K562 (cell line): Measurements from ENCODE around the gene TACC3. TPM values are rescaled to one million over a fixed set of nuclear protein-coding genes. Genes with fewer than 3 reads are reported as not detected.

Source experiments
- CBX3 ChIP-seq, 2 experiments: IDR thresholded peaks; 1 replicate in 1 of 2; 2 replicates in 1 of 2; pipeline ENCODE4 v1.6.1; 2012; ENCODE audit warnings: inconsistent platforms in 2 of 2, low read length in 2 of 2, borderline replicate concordance in 1 of 2, control low read depth in 1 of 2
- FOXP1 ChIP-seq: sonication (generic); formaldehyde crosslinking; IDR thresholded peaks from 2 replicates; pipeline ENCODE4 v1.8.0; 2022; ENCODE audit warnings: mild to moderate bottlenecking, missing genetic modification reagents
- GTF2A2 ChIP-seq: IDR thresholded peaks from 2 replicates; pipeline ENCODE4 v1.6.1; 2016; ENCODE audit warnings: mild to moderate bottlenecking, missing genetic modification characterization, missing compliant biosample characterization
- HCFC1 ChIP-seq: IDR thresholded peaks from 2 replicates; pipeline ENCODE4 v1.6.1; 2012; ENCODE audit warnings: low read depth, low read length, improper control_type of control experiment
- NCOA6 ChIP-seq: fragments of 450-650 bp; IDR thresholded peaks from 2 replicates; pipeline ENCODE4 v1.6.1; 2017; ENCODE audit warnings: mild to moderate bottlenecking
- SOX6 ChIP-seq: fragments of 450-650 bp; IDR thresholded peaks from 2 replicates; pipeline ENCODE4 v1.6.1; 2014; ENCODE audit warnings: mild to moderate bottlenecking
- TBL1XR1 ChIP-seq, 2 experiments: IDR thresholded peaks; 2 replicates each; pipeline ENCODE4 v1.6.1; 2012; ENCODE audit warnings: improper control_type of control experiment in 2 of 2, low read length in 2 of 2, mild to moderate bottlenecking in 1 of 2
- TFAM ChIP-seq: fragments of 250-450 bp; sonication (Bioruptor Pico); conservative IDR thresholded peaks from 2 replicates; pipeline ENCODE4 v1.5.0; 2021; ENCODE audit warnings: mild to moderate bottlenecking, moderate library complexity
- ZBTB17 ChIP-seq: fragments of 450-650 bp; formaldehyde crosslinking; IDR thresholded peaks from 2 replicates; pipeline ENCODE4 v1.4.0; 2020; ENCODE audit warnings: mild to moderate bottlenecking
- ZEB2 ChIP-seq: fragments of 450-650 bp; IDR thresholded peaks from 2 replicates; pipeline ENCODE4 v1.6.1; 2016
- ZNF77 ChIP-seq: fragments of 250-450 bp; sonication (Bioruptor Pico); IDR thresholded peaks from 2 replicates; pipeline ENCODE4 v1.5.0; 2020
- polyA plus RNA-seq, 8 experiments: library from polyadenylated mRNA; depleted of rRNA in 4 of 8; stranded (reverse) in 5 of 8; unstranded in 3 of 8; fragments of >200 nt; fragmentation: Nextera tagmentation in 2 of 8; fragmentation: Illumina TruSeq in 1 of 8; extraction: Ambion mirVana in 2 of 8; extraction: Trizol in 1 of 8; gene quantifications; 2 replicates each; pipeline versions ENCODE4 v1.2.1 to v1.2.3, GENCODE V29; 2011 to 2014; ENCODE audit warnings: inconsistent platforms in 1 of 8, missing spikeins in 1 of 8
- total RNA-seq, 7 experiments: library from RNA; depleted of rRNA in 6 of 7; stranded (reverse); fragments of >200 nt in 6 of 7; fragmentation: Illumina TruSeq in 2 of 7; extraction: Trizol in 2 of 7; gene quantifications; 2 replicates each; pipeline versions ENCODE4 v1.2.1 to v1.2.3, GENCODE V29; 2011 to 2021; ENCODE audit warnings: low replicate concordance in 1 of 7
- TF ChIP-seq, protein P1 (sequence below), 2 experiments: IDR thresholded peaks in 1 of 2; conservative IDR thresholded peaks in 1 of 2; 2 replicates each; pipeline ENCODE4 v1.6.1; 2016; ENCODE audit warnings: low read depth in 2 of 2, mild to moderate bottlenecking in 1 of 2, missing compliant biosample characterization in 1 of 2, missing genetic modification characterization in 1 of 2, moderate library complexity in 1 of 2
- TF ChIP-seq, protein P2 (sequence below): fragments of 450-650 bp; IDR thresholded peaks from 2 replicates; pipeline ENCODE4 v1.6.1; 2018; ENCODE audit not compliant: partially characterized antibody
- TF ChIP-seq, protein P3 (sequence below): sonication (generic); formaldehyde crosslinking; IDR thresholded peaks from 2 replicates; pipeline ENCODE4 v1.5.0; 2020; ENCODE audit warnings: missing genetic modification reagents
- TF ChIP-seq, protein P4 (sequence below): fragments of 450-650 bp; conservative IDR thresholded peaks from 2 replicates; pipeline ENCODE4 v1.6.1; 2016; ENCODE audit warnings: missing genetic modification characterization, low read depth, mild to moderate bottlenecking, control low read depth, missing compliant biosample characterization
- TF ChIP-seq, protein P5 (sequence below): sonication (generic); formaldehyde crosslinking; IDR thresholded peaks from 2 replicates; pipeline ENCODE4 v1.8.0; 2022; ENCODE audit warnings: mild to moderate bottlenecking, missing genetic modification reagents, borderline replicate concordance

Gene TACC3
- total and polyA plus RNA-seq, 9 of the 15 experiments (the other 6 are each of a cell fraction or from before 2014, with no cell fraction given), result 1.9 to 122 (median 55.6) TPM

DNA sequence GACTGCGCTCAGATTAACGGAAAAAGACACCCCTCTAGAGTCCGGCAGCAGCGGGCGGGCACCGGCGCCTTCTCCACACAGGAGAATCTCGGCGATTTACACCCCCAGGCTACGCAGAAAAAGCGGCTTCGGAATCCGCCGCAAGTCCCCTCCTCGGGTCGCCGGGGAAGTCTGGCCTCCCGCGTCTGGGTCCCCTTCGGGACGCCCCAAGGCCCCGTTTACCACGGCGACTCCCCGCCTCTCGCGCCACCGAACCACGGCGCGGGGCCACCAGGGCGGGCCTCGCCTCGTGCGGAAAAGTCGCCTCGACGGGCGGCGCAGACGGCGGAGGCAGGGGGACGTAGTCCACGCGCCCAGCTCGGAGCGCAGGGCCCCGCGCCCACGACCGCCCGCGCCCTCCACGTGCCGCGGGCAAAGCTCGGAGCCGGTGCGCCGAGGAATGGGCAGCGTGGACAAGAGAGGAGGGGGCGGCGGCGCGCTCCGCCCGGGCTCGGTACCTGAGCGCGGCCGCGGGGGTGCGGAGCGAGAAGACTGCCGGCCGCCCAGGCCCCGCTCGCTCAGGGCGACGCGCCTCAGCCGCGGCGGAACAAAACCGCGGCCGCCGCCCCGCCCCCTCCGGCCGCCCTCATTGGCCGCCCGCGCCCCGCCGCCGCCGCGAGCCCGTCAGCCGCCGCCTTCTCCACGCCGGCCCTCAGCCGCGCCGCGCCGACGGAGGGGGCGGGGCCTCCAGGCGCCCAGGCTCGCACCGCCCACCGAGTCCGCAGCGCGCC lies 37.4 kb upstream of the TACC3 start, which contains the start of gene FAM53A (continued):
- TF ChIP-seq HCFC1 (no peak), SOX6 (no peak), ZEB2 (no peak), ZNF77 (CRISPR knock-in tag) (no peak), CBX3 (IDR thresholded peaks at IDR 0.05; ENCODE audit: borderline replicate concordance in 1 of 2, low read length in 2 of 2) (no peak), TBL1XR1 (IDR thresholded peaks at IDR 0.05; ENCODE audit: low read length in 2 of 2) (no peak), NCOA6 (peak; percentile 96), GTF2A2 (tag) (no peak), ZBTB17 (CRISPR knock-in tag) (no peak), TFAM (CRISPR knock-in tag) (no peak), FOXP1 (CRISPR knock-in tag) (peak; percentile 95)
- TF ChIP-seq, protein P1, sequence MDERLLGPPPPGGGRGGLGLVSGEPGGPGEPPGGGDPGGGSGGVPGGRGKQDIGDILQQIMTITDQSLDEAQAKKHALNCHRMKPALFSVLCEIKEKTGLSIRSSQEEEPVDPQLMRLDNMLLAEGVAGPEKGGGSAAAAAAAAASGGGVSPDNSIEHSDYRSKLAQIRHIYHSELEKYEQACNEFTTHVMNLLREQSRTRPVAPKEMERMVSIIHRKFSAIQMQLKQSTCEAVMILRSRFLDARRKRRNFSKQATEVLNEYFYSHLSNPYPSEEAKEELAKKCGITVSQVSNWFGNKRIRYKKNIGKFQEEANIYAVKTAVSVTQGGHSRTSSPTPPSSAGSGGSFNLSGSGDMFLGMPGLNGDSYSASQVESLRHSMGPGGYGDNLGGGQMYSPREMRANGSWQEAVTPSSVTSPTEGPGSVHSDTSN (CRISPR knock-in tag; IDR thresholded peaks at IDR 0.05; ENCODE audit: low read depth), result no peak
- TF ChIP-seq, protein P1 (tag; conservative IDR thresholded peaks at IDR 0.05; ENCODE audit: low read depth), result no peak
- TF ChIP-seq, protein P2, sequence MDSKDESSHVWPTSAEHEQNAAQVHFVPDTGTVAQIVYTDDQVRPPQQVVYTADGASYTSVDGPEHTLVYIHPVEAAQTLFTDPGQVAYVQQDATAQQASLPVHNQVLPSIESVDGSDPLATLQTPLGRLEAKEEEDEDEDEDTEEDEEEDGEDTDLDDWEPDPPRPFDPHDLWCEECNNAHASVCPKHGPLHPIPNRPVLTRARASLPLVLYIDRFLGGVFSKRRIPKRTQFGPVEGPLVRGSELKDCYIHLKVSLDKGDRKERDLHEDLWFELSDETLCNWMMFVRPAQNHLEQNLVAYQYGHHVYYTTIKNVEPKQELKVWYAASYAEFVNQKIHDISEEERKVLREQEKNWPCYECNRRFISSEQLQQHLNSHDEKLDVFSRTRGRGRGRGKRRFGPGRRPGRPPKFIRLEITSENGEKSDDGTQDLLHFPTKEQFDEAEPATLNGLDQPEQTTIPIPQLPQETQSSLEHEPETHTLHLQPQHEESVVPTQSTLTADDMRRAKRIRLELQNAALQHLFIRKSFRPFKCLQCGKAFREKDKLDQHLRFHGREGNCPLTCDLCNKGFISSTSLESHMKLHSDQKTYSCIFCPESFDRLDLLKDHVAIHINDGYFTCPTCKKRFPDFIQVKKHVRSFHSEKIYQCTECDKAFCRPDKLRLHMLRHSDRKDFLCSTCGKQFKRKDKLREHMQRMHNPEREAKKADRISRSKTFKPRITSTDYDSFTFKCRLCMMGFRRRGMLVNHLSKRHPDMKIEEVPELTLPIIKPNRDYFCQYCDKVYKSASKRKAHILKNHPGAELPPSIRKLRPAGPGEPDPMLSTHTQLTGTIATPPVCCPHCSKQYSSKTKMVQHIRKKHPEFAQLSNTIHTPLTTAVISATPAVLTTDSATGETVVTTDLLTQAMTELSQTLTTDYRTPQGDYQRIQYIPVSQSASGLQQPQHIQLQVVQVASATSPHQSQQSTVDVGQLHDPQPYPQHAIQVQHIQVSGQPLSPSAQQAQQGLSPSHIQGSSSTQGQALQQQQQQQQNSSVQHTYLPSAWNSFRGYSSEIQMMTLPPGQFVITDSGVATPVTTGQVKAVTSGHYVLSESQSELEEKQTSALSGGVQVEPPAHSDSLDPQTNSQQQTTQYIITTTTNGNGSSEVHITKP, result no peak
- TF ChIP-seq, protein P3, sequence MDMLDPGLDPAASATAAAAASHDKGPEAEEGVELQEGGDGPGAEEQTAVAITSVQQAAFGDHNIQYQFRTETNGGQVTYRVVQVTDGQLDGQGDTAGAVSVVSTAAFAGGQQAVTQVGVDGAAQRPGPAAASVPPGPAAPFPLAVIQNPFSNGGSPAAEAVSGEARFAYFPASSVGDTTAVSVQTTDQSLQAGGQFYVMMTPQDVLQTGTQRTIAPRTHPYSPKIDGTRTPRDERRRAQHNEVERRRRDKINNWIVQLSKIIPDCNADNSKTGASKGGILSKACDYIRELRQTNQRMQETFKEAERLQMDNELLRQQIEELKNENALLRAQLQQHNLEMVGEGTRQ (CRISPR knock-in tag), result no peak
- TF ChIP-seq, protein P4, sequence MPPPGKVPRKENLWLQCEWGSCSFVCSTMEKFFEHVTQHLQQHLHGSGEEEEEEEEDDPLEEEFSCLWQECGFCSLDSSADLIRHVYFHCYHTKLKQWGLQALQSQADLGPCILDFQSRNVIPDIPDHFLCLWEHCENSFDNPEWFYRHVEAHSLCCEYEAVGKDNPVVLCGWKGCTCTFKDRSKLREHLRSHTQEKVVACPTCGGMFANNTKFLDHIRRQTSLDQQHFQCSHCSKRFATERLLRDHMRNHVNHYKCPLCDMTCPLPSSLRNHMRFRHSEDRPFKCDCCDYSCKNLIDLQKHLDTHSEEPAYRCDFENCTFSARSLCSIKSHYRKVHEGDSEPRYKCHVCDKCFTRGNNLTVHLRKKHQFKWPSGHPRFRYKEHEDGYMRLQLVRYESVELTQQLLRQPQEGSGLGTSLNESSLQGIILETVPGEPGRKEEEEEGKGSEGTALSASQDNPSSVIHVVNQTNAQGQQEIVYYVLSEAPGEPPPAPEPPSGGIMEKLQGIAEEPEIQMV (tag), result no peak
- TF ChIP-seq, protein P5, sequence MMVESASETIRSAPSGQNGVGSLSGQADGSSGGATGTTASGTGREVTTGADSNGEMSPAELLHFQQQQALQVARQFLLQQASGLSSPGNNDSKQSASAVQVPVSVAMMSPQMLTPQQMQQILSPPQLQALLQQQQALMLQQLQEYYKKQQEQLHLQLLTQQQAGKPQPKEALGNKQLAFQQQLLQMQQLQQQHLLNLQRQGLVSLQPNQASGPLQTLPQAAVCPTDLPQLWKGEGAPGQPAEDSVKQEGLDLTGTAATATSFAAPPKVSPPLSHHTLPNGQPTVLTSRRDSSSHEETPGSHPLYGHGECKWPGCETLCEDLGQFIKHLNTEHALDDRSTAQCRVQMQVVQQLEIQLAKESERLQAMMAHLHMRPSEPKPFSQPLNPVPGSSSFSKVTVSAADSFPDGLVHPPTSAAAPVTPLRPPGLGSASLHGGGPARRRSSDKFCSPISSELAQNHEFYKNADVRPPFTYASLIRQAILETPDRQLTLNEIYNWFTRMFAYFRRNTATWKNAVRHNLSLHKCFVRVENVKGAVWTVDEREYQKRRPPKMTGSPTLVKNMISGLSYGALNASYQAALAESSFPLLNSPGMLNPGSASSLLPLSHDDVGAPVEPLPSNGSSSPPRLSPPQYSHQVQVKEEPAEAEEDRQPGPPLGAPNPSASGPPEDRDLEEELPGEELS (CRISPR knock-in tag), result peak; percentile 90; the same call in 1 of the 2 replicates
